ENCODE results near the gene EVL. TPM values are rescaled to one million over a fixed set of nuclear protein-coding genes. Genes with fewer than 3 reads are reported as not detected.

Gene EVL
- total and polyA plus RNA-seq, 2 donors (not counting 3 experiments of a cell fraction or from before 2014, with no cell fraction given), result 34.6 to 62.5 TPM

- Histone ChIP-seq H3K27ac (ENCODE audit: insufficient read depth, low read depth, low read length) (no peak overlapping the region), H3K9me1 (replicated peaks; ENCODE audit: control insufficient read depth, extremely low read depth, insufficient read depth, low read length) (no peaks in the 10 kb centered on the region), H3K27me3 (ENCODE audit: control insufficient read depth in 2 of 2, insufficient read depth in 2 of 2, low read length in 2 of 2) (no peaks in the 10 kb centered on the region), H3K4me3 (replicated peaks in 1 of 3; ENCODE audit: insufficient read depth in 1 of 3, low read depth in 1 of 3, low read length in 3 of 3) (no peak overlapping the region), H4K20me1 (replicated peaks; ENCODE audit: control insufficient read depth, extremely low read depth, insufficient read depth, low read length) (no peaks in the 10 kb centered on the region), H3K4me1 (ENCODE audit: control insufficient read depth, extremely low read depth, insufficient read depth, low read length) (peaks cover 13% of the 10 kb centered on the region), H3K4me2 (ENCODE audit: insufficient read depth, low read length) (no peak overlapping the region), H2AFZ (ENCODE audit: low read depth, low read length) (no peak overlapping the region), H3K9ac (replicated peaks; ENCODE audit: extremely low read depth, insufficient read depth, low read length) (no peak overlapping the region), H3K9me3 (replicated peaks; ENCODE audit: control insufficient read depth, insufficient read depth, low read length) (no peaks in the 10 kb centered on the region), H3K36me3 (ENCODE audit: control insufficient read depth in 2 of 2, extremely low read depth in 1 of 2, insufficient read depth in 2 of 2, low read length in 2 of 2) (no peaks in the 10 kb centered on the region), H3K79me2 (ENCODE audit: control insufficient read depth, insufficient read depth, low read length) (no peaks in the 10 kb centered on the region)
- FAIRE-seq, result no peak
- TF ChIP-seq FOS (IDR thresholded peaks at IDR 0.05; ENCODE audit: borderline replicate concordance, insufficient read depth, low read length) (no peak), GATA2 (IDR thresholded peaks at IDR 0.05; ENCODE audit: insufficient read depth, insufficient read length, low read depth, low read length) (no peak), MAX (IDR thresholded peaks at IDR 0.05; ENCODE audit: insufficient read depth, insufficient read length) (no peak), POLR2AphosphoS5 (IDR thresholded peaks at IDR 0.05; ENCODE audit: insufficient read depth, low read depth, low read length) (no peak), CTCF (IDR thresholded peaks at IDR 0.05; ENCODE audit: extremely low read depth in 1 of 2, insufficient read depth in 1 of 2, low read depth in 1 of 2, low read length in 2 of 2) (no peak), MYC (IDR thresholded peaks at IDR 0.05; ENCODE audit: low read depth, low read length) (no peak), POLR2A (IDR thresholded peaks at IDR 0.05; ENCODE audit: low read depth, low read length) (no peak), JUN (IDR thresholded peaks at IDR 0.05; ENCODE audit: borderline replicate concordance, insufficient read depth, insufficient read length, low read depth) (no peak), EZH2 (IDR thresholded peaks at IDR 0.05; ENCODE audit: borderline replicate concordance, low read depth, low read length, severe bottlenecking) (no peak)
- POLR2A ChIA-PET, result no interaction called here
- CTCF ChIA-PET, result interaction anchor here (0.6 to 1.3 kb wide), 3 partner anchors 26 to 124 kb away, joined by 3 to 6 read pairs (median 3); no protein-coding TSS in a partner anchor
- dilution Hi-C loops (cut with MboI; ENCODE audit: extremely low pct_ligation_motif_present, low sequenced_read_pairs) (no loop called here), intact Hi-C loops (cut with micrococcal nuclease) (no loop called here)
- no TSS peak for BruUV-seq (replicated peaks)
- no peak for DNase-seq (ENCODE audit: low read depth, low spot score)
Measured at GRCh38 chr14:100069161-100069800, 4.1 kb downstream of the EVL start.

Data from endothelial cell of umbilical vein (primary cell).